Measurements from ENCODE around the gene ALMS1.
"Not testable (repeated sequence)": the region's sequence is repeated elsewhere in the genome, so short reads cannot be mapped to it uniquely, and the experiment has no call there.

The ALMS1 gene

DNA sequence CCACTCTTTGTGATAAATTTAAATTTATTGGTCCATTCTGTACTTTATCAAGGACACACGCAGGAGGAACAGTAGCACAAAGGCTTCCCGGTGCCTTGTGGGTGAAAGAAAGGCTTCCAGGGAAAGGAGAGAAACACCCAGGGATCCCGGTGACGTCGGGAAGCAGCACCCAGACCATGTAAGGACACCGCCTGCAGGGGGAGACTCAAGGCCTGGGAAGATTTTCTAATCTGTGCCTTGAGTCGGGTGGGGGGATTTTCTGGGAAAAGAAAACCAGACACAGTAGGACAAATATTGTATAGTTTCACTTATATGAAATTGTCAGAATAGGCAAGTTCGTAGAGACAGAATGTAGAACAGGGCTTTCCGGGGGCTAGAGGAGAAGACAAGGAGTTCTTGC lies 239.0 kb downstream of the ALMS1 start:
- DNase-seq (ENCODE audit: low read depth) = not testable (repeated sequence)

DNA sequence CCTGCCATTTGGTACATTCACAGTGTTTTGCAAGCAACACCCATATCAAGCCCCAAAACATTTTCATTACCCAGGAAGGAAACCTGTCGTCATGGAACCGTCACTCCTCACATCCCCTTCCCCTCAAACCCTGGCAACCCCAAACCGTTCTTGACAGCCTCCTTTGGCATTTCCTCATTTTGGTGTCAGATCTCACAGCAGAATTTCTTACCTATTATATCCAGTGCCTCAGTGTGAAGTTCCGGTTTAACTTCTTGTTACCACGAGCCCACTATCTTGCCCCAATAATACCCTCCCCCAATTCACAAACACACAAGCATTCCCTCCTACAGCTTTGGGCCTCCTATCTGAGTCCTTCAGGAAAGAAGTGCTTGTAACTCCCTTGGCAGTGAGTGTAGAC lies 240.6 kb downstream of the ALMS1 start:
- not testable (repeated sequence) for DNase-seq (ENCODE audit: low read depth)

DNA sequence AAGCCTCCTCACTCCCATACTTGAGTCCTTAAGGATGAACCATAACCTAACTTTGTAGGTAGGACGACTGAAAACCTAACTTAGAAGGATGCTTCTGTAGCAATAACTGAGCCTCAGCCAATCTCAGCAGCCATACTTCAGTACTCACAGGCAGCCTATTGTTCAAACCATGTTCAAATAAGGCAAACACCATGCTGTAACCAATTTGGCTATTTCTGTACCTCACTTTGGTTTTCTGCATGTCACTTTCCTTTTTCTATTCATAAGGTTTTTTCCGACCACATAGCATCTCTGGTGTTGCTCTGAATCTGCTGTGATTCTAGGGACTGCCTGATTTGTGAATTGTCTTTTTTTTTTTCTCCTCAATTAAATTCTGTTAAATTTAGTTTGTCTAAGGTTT lies 242.9 kb downstream of the ALMS1 start:
- not testable (repeated sequence) for DNase-seq (ENCODE audit: low read depth)

DNA sequence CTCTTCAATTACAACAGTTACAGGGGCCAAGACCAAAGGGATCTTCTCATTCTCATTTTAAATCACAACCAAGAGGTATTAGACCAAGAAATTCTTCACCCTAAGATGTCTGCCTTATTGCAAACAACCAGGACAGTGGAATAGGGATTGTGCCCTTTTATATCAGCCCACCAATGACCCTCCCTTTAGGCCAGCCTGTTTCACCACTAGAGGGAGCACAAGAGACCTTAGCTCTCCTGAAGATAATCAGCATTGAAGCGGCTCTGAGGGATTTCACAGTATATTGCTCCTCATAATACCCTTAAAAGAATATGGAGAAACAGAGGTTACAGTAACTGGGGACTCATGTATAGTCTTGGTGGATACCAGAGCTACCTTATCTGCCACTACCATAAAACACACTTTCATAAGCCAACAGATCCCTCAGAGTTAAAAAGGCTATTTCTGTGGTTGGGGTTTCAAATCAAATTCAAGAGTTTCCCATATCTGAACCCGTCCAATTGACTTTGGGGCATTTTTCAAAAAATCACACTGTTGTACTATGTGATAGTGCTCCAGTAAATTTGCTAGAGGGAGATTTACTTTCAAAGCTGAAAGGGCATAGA lies 245.1 kb downstream of the ALMS1 start:
- not testable (repeated sequence) for DNase-seq (ENCODE audit: low read depth)

DNA sequence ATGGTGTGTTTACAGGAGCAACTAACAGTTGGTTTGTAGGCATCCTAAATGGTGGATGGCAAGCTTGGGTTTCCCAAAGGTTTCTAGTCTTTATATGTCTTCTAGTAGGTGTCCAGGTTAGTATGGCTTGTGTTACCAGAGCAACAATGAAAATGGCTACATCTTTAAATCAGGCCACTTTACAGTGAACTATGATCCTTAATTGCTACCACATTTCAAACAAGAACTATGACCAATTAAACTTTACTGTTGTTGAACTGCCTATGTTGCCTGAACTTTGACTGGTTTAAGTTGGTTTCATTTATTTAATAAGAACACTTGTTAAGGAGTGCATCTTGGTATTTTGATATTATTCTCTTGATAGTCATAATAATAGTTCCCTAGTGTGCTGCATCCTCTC lies 251.3 kb downstream of the ALMS1 start:
- DNase-seq (ENCODE audit: low read depth) = not testable (repeated sequence)

DNA sequence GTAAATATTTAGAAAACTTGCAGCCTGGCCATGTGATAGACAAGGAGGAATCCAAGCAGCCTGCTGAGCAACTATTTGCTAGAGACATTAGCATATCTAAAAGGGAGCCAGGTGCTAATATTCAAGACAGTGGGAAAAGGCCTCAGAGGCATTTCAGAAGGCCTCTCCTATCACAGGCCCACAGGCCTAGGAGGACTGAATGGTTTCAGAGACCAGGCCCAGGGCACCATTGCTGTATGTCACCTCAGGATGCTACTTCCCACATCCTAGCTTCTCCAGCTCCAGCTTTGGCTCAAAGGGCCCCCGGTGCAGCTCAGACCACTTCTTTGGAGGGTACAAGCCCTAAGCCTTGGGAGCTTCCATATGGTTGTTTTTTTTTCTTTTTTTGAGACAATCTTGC lies 252.8 kb downstream of the ALMS1 start:
- DNase-seq (ENCODE audit: low read depth) = no peak

DNA sequence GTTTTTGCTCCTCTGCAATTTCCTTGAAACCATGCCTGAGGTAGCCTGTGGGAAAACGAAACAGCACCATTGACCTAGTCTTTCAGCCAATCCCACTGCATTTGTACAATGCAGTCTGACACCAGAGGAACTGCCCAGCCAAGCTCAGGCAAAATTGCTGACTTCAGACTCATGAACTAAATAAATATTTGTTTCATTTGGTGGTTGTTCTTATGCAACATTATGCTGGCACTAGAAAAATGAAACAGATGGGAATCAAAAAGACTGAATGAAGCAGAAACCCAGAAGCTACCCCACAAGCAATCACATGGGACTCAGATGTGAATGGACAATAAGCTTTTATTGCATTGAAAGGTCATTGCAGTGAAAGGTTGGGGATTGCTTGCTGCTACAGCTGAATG lies 254.9 kb downstream of the ALMS1 start:
- no peak for DNase-seq (ENCODE audit: low read depth)

DNA sequence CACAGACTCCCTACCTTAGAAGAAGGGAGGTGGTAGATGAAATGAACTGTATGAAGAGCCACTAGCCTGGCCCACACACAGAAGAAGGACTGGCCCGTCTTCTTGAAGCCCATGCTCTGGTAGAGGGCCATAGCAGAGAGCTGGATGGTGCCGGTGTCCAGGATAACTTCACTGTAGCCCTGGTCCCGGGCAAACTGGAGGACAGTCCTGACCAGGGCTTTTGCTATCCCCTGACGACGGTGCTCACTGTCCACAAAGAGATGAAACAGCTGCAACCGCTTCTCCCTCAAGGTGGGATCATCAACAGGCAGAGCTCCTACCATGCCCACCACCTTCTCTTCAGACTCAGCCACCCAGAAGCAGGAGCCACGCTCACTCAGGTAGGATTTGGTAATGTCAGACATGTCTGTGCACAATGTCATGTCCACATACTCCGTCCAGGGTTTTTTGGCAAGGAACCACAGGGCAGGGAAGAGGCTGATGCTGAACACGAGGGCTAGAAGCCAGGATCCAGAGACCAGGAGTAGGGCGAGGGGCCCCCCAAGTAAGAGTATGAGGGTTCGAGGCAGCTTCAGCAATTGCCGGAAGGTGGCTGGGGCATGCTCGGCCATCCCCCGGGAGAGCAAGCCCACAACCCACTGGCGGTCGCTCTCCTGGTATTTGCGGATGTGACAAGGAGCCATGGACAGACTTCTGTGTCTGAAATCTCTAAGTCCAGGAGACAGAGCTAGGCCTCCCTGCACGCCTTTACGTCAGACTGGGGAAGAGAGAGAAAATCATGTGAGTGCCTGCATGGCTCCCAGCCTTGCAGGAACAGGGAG lies 255.5 kb downstream of the ALMS1 start:
- DNase-seq (ENCODE audit: low read depth) = no peak

DNA sequence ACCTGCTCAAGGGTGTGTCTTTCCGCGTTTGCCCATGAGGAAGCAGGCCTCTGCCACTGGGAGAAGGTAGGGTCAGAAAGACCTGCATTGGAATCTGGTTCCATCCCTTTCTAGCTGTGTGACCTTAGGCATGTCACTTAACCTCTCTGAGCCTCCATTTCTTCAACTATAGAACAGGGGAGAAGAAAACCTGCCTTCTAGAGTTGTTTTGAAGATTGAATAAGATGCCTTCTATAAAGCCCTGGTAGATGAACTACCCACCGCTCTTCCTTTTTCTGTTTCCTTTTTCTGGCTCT lies 256.1 kb downstream of the ALMS1 start:
- DNase-seq (ENCODE audit: low read depth) = no peak

DNA sequence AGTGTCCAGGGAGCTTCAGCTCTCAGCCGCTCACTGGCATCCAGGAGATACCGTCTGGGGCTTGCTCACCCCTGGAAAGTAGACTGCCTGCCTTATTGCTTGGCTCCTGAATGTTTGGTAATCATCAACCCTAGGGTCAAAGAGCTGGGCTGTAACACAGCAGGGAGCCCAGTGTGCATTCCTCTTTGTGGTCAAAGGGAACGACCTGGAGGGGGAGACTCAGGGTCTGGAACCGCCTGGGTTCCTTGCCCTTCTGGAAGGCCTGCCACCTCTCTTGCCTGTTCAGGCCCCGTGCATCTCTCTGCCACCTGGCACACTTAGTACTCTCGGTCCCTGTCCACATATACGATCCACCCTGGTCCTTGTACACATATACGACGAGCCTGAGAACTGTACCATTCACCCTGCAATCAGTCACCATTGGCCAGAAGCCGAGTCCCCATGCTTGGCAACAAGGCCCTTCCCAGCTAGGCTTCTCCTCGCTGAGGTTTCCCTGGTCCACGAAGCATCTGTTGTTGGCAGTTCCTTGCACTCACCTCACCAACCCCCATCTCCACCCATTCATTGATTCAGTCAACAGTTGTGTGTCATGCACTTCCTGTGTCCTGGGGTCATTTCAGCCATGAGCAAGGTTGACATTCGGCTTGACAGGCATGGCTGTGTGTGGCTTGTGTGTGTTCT lies 256.8 kb downstream of the ALMS1 start, which contains the start of gene NAT8:
TSS of gene NAT8 (minus strand) at position 85 of the 681 bp plus-strand sequence. CDS start 794 bp downstream, outside the sequence.
- DNase-seq (ENCODE audit: low read depth) = no peak

DNA sequence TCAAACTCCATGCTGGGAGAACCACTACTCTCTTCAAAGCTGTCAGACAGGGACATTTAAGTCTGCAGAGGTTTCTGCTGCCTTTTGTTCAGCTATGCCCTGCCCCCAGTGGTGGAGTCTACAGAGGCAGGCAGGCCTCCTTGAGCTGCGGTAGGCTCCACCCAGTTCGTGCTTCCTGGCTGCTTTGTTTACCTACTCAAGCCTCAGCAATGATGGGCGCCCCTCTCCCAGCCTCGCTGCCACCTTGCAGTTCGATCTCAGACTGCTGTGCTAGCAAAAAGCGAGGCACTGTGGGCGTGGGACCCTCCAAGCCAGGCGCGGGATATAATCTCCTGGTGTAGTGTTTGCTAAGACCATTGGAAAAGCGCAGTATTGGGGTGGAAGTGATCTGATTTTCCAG lies 262.1 kb downstream of the ALMS1 start:
- not testable (repeated sequence) for DNase-seq (ENCODE audit: low read depth)

DNA sequence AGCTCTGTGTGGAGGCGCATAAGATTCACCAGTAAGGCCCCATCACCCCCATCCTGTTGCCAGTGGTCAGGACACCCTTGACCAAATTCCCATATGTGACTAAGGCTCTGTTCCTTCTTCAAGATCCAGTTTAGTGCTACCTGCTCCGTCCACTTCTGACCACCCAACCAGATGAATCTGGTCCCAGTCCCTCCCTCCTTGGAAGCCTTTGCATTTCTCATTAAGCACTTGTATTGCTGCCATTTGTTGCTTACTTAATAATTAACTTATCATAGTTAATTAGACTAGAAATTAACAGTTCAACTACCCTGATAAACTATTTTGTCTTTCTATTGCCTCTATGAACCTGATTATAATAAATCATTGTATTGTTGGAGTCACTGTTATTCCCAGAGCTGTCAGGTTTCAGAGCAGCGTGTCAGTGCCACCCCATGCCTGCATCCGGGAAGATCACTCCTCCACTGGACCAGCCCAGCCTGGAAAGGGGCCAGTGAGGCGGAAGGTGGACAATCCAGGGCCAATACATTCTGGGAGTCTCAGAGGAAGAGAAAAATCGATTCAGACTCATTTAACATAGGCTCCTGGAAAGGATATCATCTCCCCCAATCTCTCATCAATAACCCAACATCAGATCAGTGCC lies 266.1 kb downstream of the ALMS1 start:
- DNase-seq (ENCODE audit: low read depth) = no peak

DNA sequence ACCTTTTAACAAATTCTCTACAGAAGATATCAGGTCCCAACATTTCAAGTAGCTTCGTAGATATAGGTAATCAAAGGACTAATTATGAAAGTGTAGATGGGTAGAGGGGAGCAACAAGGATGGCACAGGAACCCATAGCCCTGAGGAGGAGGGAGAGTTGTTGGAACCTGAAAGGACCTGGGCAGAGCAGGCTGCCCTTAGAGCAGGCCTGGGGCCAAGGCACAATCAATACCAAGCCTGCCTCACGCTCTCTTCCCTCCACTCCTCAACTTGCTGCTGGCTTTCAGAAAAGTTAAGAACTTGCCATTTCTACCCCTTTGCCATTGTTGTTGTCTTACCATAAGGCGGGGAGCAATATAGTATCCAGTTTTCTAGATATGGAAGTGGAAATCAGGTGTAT lies 266.7 kb downstream of the ALMS1 start:
- DNase-seq (ENCODE audit: low read depth) = no peak

DNA sequence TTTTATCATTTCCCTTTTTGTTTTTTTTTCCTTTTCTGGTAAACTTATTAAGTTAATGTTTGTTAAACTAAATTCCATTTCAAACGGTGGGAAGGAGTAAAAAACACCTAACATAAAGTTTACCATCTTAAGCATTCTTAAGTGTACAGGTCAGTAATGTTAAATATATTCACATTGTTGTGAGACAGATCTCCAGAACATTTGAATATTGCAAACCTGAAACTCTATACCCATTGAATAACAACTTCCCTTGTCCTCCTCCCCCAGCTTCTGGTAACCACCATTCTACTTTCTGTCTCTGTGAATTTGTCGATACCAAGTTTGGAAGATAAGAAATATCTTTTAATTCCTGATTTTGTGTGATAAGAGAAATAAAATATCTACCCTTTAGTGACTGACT lies 268.5 kb downstream of the ALMS1 start:
- no peak for DNase-seq (ENCODE audit: low read depth)
